SKM-1 (cell line): Measurements from ENCODE around the gene RPL32.
"Not testable (repeated sequence)": the region's sequence is repeated elsewhere in the genome, so short reads cannot be mapped to it uniquely, and the experiment has no call there.

Source experiments
- DNase-seq: peaks from one replicate; lab custom pipeline; 2025; ENCODE audit not compliant: unreplicated experiment; lab: John Stamatoyannopoulos, UW

The RPL32 gene

GRCh38 chr3:12810013-12810780 is 31.2 kb downstream of the RPL32 start:
- DNase-seq = peak; percentile 83

- no peak for DNase-seq
Measured at GRCh38 chr3:12809435-12809834, 31.9 kb downstream of the RPL32 start.

GRCh38 chr3:12809001-12809400 is 32.4 kb downstream of the RPL32 start:
- no peak for DNase-seq

- no peak for DNase-seq
Measured at GRCh38 chr3:12808587-12808986, 32.8 kb downstream of the RPL32 start.

GRCh38 chr3:12807601-12808359 is 33.6 kb downstream of the RPL32 start:
- no peak for DNase-seq

- no peak for DNase-seq
Measured at GRCh38 chr3:12807066-12807465, 34.3 kb downstream of the RPL32 start.

GRCh38 chr3:12803371-12803770 is 38.0 kb downstream of the RPL32 start:
- no peak for DNase-seq

- DNase-seq = no peak
Measured at GRCh38 chr3:12799525-12800440, 41.6 kb downstream of the RPL32 start.

- no peak for DNase-seq
Measured at GRCh38 chr3:12798559-12799179, 42.7 kb downstream of the RPL32 start.

- no peak for DNase-seq
Measured at GRCh38 chr3:12797892-12798558, 43.3 kb downstream of the RPL32 start.

- no peak for DNase-seq
Measured at GRCh38 chr3:12797124-12797891, 44.1 kb downstream of the RPL32 start.

GRCh38 chr3:12796171-12797123 is 44.9 kb downstream of the RPL32 start, which contains the start of gene CAND2:
Gene CAND2 (plus strand): TSS chr3:12796680. CDS start chr3:12796721, 41 bp downstream.
- DNase-seq = no peak

GRCh38 chr3:12793701-12794100 is 47.7 kb downstream of the RPL32 start:
- no peak for DNase-seq

- no peak for DNase-seq
Measured at GRCh38 chr3:12791430-12791829, 49.9 kb downstream of the RPL32 start.

GRCh38 chr3:12787967-12788690 is 53.2 kb downstream of the RPL32 start:
- not testable (repeated sequence) for DNase-seq

- not testable (repeated sequence) for DNase-seq
Measured at GRCh38 chr3:12787346-12787745, 54.0 kb downstream of the RPL32 start.

GRCh38 chr3:12785096-12785495 is 56.3 kb downstream of the RPL32 start:
- DNase-seq = no peak
